Spinal cord (tissue), 10 donors: ENCODE results near the gene MAFG. TPM values are rescaled to one million over a fixed set of nuclear protein-coding genes. Genes with fewer than 3 reads are reported as not detected.

Source experiments
- DNase-seq, 6 donors: peaks; one replicate each; pipeline versions ENCODE4 v3.0.0 to v3.0.0-alpha.2; 2013 to 2015; ENCODE audit warnings: low spot score in 6 of 6, low read depth in 4 of 6
- H3K27ac ChIP-seq: one replicate; pipeline ENCODE4 v1.5.1; 2013; ENCODE audit warnings: low read depth, low read length, control low read depth
- H3K27me3 ChIP-seq: one replicate; pipeline ENCODE4 v1.6.1; 2013; ENCODE audit warnings: low read length; ENCODE audit not compliant: control insufficient read depth, insufficient read depth
- H3K36me3 ChIP-seq: one replicate; pipeline ENCODE4 v1.6.1; 2013; ENCODE audit warnings: low read length; ENCODE audit not compliant: control insufficient read depth, insufficient read depth
- H3K4me1 ChIP-seq: one replicate; pipeline ENCODE4 v1.6.1; 2013; ENCODE audit warnings: low read length; ENCODE audit not compliant: control insufficient read depth, insufficient read depth
- H3K4me3 ChIP-seq: one replicate; pipeline ENCODE4 v1.5.1; 2013; ENCODE audit warnings: low read depth, low read length, control low read depth
- H3K9me3 ChIP-seq: one replicate; pipeline ENCODE4 v1.6.1; 2013; ENCODE audit warnings: low read length; ENCODE audit not compliant: control insufficient read depth, insufficient read depth
- WGBS: methylation state at CpG from one replicate; pipeline ENCODE4 v1.1.5; 2013; ENCODE audit warnings: missing lambda C conversion rate; ENCODE audit not compliant: insufficient coverage; 5-methylcytosine and 5-hydroxymethylcytosine counted together
- polyA plus RNA-seq, 2 donors: library from polyadenylated mRNA; unstranded; fragments of 120-200 nt; gene quantifications; one replicate each; pipeline ENCODE4 v1.2.1, GENCODE V29; 2013; ENCODE audit not compliant: insufficient read length in 2 of 2
- total RNA-seq, 2 donors: library from RNA; depleted of rRNA in 1 of 2; stranded (reverse); fragments of 120-200 nt in 1 of 2; fragments of >200 nt in 1 of 2; gene quantifications; one replicate each; pipeline versions ENCODE4 v1.2.3 to v1.2.4, GENCODE V29; 2013 to 2014
- donor health status: healthy.

MAFG gene
- total and polyA plus RNA-seq, 4 donors, result 10.8 to 24.2 (median 17.2) TPM

GRCh38 chr17:81903896-81904599 lies 23.5 kb downstream of the MAFG start:
- DNase-seq, result no peak
- 92% methylated on average over 24 of the region's 24 CpGs for WGBS

DNA sequence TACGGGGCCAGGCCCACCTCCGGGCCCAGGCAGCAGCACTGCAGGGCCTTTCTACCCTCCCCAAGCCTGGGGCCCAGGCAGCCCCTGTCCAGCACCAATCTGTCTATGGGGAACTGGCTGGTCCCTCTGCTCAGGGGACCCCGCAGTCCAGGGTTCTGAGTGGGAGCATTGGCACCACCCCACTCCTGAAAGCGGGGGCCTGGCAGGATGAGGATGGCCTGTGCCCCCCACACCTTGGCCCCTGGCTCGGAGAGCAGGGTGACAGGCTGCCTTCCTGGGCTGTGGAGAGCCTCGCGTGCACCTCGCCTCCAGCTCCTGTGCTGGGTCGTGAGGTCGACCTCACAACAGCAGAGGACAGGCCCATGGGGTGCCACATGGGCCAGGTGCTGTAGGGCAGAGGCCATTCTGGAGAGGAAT lies 24.1 kb downstream of the MAFG start:
- H3K36me3 ChIP-seq, result peaks cover 90% of the 10 kb centered on the region
- H3K27ac ChIP-seq, result no peak overlapping the region
- peaks cover 21% of the 10 kb centered on the region for H3K4me1 ChIP-seq
- DNase-seq, result no peak
- H3K27me3 ChIP-seq, result peaks cover 3% of the 10 kb centered on the region
- no peaks in the 10 kb centered on the region for H3K9me3 ChIP-seq
- 93% methylated on average over 10 of the region's 10 CpGs for WGBS
- no peak overlapping the region for H3K4me3 ChIP-seq

More at GRCh38 chr17:81903896-81904599, 23.5 kb downstream of the MAFG start:
- peaks cover 3% of the 10 kb centered on the region for H3K27me3 ChIP-seq
- no peak overlapping the region for H3K4me3 ChIP-seq
- no peaks in the 10 kb centered on the region for H3K9me3 ChIP-seq
- peaks cover 90% of the 10 kb centered on the region for H3K36me3 ChIP-seq
- no peak overlapping the region for H3K27ac ChIP-seq
- peaks cover 21% of the 10 kb centered on the region for H3K4me1 ChIP-seq

DNA sequence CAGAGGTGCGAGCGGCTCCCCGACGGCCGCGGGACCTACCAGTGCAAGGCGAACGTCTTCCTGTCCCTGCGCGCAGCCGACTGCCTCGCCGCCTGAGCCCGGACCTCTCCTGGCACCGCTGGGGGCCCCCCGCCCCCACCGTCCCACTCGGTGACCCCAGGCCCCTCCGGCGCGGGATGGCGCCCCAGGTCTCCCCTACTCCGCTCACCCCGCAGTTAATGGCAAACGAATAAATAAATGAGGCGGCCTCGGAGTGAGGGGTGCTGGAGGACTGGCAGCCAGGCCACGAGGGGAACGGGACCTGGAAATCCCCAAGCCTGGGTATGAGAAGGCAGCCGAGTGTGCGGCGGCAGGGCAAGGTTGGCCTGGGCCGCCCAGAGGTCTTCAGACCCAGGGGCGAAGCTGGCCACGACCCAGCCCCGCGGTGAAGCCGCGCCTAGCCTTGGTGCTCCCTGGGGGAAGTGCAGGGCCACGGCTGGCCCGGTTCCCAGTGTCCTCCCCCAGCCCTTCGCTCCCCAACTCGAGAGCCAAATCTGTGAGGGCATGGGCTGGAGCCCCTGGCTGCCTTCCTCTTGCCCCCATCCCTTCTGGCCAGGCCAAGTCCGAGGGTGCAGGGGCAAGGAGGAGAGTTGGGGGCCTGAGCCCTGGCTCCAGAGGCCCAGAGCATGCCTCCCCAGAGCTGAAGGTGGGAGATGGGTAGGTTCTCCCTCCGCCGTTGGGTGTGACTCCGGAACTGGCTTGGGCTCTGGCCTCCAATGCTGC lies 24.7 kb downstream of the MAFG start:
- H3K4me1 ChIP-seq, result peaks cover 21% of the 10 kb centered on the region
- H3K4me3 ChIP-seq, result no peak overlapping the region
- no peaks in the 10 kb centered on the region for H3K9me3 ChIP-seq
- no peak for DNase-seq
- H3K27ac ChIP-seq, result no peak overlapping the region
- H3K27me3 ChIP-seq, result peaks cover 3% of the 10 kb centered on the region
- 30% methylated on average over 42 of the region's 47 CpGs for WGBS
- H3K36me3 ChIP-seq, result peaks cover 90% of the 10 kb centered on the region

DNA sequence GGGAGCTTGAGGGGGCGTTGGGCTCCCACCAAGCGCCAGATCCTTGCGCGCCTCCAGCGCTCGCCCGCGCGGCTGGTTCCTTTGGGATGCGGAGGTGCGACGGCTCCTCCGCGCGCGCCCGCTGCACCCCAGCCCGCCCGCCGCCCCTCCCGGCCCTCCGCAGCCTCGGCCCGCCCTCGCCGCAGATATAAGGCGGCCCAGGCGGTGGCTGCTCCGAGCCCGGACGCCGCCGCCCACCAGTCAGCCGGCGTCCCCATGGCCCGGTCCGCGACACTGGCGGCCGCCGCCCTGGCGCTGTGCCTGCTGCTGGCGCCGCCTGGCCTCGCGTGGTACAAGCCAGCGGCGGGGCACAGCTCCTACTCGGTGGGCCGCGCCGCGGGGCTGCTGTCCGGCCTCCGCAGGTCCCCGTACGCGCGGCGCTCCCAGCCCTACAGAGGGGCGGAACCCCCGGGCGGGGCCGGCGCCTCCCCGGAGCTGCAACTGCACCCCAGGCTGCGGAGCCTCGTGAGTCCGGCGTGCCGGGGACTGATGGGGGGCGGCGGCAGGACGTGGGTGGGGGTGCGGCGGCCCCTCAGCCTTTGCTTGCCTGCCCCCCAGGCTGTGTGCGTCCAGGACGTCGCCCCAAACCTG lies 25.4 kb downstream of the MAFG start, which contains the start of gene NPB:
NPB (plus strand) TSS at position 216 of the 630 bp plus-strand sequence; CDS start at position 256, 40 bp downstream.
- Histone ChIP-seq H3K27ac (no peak within 1 kb of the TSS), H3K36me3 (peaks cover 90% of the 10 kb centered on the region)
- DNase-seq, result peak in 2 of 6 donors; percentile 41 to 59

GRCh38 chr17:81901167-81902022 lies 26.1 kb downstream of the MAFG start:
- H3K4me1 ChIP-seq, result peaks cover 21% of the 10 kb centered on the region
- DNase-seq, result no peak
- WGBS, result 49% methylated on average over 21 of the region's 21 CpGs
- H3K27me3 ChIP-seq, result peaks cover 3% of the 10 kb centered on the region
- H3K9me3 ChIP-seq, result no peaks in the 10 kb centered on the region
- no peak overlapping the region for H3K4me3 ChIP-seq
- H3K36me3 ChIP-seq, result peaks cover 88% of the 10 kb centered on the region
- H3K27ac ChIP-seq, result no peak overlapping the region

More for the DNA sequence above, 25.4 kb downstream of the MAFG start, which contains the start of gene NPB:
- Histone ChIP-seq H3K27me3 (peaks cover 3% of the 10 kb centered on the region), H3K4me3 (no peak within 1 kb of the TSS), H3K4me1 (peaks cover 21% of the 10 kb centered on the region), H3K9me3 (no peaks in the 10 kb centered on the region)
- under 1% methylated on average over 79 of the region's 79 CpGs for WGBS

DNA sequence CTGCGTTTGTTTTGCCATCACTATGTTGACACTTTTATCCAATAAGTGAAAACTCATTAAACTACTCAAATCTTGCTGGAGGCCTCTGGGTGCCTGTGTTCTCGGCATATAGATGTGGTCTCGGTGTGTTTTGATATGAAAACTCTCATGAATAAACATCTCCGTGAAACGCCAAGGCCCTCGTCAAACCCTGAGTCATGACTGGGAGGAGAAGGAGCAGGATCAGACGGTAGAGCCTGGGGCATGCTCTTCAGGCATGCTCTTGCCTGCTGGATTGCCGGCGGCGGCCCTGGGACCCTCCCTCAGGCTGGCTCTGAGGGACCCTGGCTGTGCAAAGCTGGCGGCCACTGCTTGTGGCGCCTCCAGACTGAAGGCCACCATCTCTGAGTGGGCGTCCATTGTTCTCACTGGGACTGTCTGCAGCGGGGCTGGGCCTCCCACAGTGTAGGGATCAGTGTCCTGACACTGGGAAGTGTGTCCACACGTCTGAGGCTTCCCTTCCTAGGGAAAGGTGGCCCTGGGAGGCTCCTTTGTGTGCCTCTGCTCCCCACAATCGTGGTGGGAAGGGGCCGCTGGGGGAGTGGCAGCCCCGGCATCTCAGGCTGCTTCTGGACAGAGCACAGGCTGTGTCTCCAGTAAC lies 27.2 kb downstream of the MAFG start:
- WGBS, result 76% methylated on average over 16 of the region's 18 CpGs
- Histone ChIP-seq H3K4me3 (no peak overlapping the region), H3K27ac (no peak overlapping the region), H3K4me1 (peaks cover 21% of the 10 kb centered on the region), H3K27me3 (peaks cover 3% of the 10 kb centered on the region), H3K9me3 (no peaks in the 10 kb centered on the region), H3K36me3 (peaks cover 87% of the 10 kb centered on the region)
- DNase-seq, result no peak

DNA sequence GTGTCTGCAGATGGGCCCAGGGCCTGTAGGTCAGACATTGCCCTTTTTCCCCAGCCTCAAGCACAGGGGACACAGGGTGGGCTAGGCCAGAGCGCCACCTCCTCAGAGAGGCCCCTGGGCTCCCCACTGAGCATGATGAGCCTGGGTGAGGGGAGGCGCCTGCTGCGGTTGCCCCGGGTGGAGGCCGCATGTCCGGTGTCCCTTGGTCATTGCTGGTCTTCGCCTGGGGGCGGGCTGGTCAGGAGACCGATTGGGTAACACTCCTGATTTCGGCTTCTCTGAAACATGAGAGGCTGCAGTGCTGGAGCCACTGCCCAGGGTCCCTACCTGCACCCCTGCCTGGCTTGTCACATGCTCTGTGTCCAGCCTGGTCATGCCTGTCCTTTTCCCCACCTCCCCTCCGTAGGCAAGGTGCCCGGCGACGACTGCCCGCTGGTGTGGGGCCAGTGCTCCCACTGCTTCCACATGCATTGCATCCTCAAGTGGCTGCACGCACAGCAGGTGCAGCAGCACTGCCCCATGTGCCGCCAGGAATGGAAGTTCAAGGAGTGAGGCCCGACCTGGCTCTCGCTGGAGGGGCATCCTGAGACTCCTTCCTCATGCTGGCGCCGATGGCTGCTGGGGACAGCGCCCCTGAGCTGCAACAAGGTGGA lies 27.9 kb downstream of the MAFG start:
- Histone ChIP-seq H3K4me3 (no peak overlapping the region), H3K9me3 (no peaks in the 10 kb centered on the region), H3K36me3 (peaks cover 87% of the 10 kb centered on the region), H3K27me3 (peaks cover 3% of the 10 kb centered on the region), H3K4me1 (peaks cover 21% of the 10 kb centered on the region), H3K27ac (no peak overlapping the region)
- no peak for DNase-seq
- 90% methylated on average over 22 of the region's 22 CpGs for WGBS

- Histone ChIP-seq H3K27ac (no peak overlapping the region), H3K4me1 (peaks cover 21% of the 10 kb centered on the region), H3K4me3 (no peak overlapping the region), H3K27me3 (peaks cover 3% of the 10 kb centered on the region), H3K9me3 (no peaks in the 10 kb centered on the region), H3K36me3 (peaks cover 87% of the 10 kb centered on the region)
- 90% methylated on average over 9 of the region's 9 CpGs for WGBS
- no peak for DNase-seq
Measured at GRCh38 chr17:81898885-81899284, 28.6 kb downstream of the MAFG start.
